T-helper 17 cell (primary cell): Measurements from ENCODE around the gene SCEL. TPM values are rescaled to one million over a fixed set of nuclear protein-coding genes. Genes with fewer than 3 reads are reported as not detected.

Experiments
- ATAC-seq: fragments of 150-1000 bp; cut with Tn5 transposase; 2 replicates; pipeline ENCODE4 v1.10.0; 2021; ENCODE audit warnings: mild to moderate bottlenecking, moderate library complexity
- DNase-seq, 3 donors: peaks; one replicate each; pipeline versions ENCODE4 v3.0.0 to v3.0.0-alpha.2; 2020 to 2021
- H3K9me3 ChIP-seq: one replicate; pipeline ENCODE4 v1.7.0; 2013; ENCODE audit warnings: low read length, mild to moderate bottlenecking; ENCODE audit not compliant: control insufficient read depth, poor library complexity, severe bottlenecking
- H3K27ac Mint-ChIP-seq: one replicate; pipeline ENCODE4 v1.8.0; 2022; ENCODE audit warnings: mild to moderate bottlenecking, moderate library complexity, mixed read lengths
- H3K27me3 Mint-ChIP-seq: one replicate; pipeline ENCODE4 v1.8.0; 2022; ENCODE audit warnings: mixed read lengths
- H3K36me3 Mint-ChIP-seq: one replicate; pipeline ENCODE4 v1.8.0; 2022; ENCODE audit warnings: low read depth, mixed read lengths
- H3K4me1 Mint-ChIP-seq: one replicate; pipeline ENCODE4 v1.8.0; 2022; ENCODE audit warnings: mild to moderate bottlenecking, mixed read lengths
- H3K4me3 Mint-ChIP-seq: one replicate; pipeline ENCODE4 v1.8.0; 2022; ENCODE audit warnings: mild to moderate bottlenecking, moderate library complexity, mixed read lengths
- total RNA-seq, 4 donors: library from RNA in 2 of 4; stranded (reverse) in 2 of 4; gene quantifications; one replicate each; pipeline ENCODE4 v1.2.3 and lab custom pipeline; 2022 to 2026

The SCEL gene
- total RNA-seq, 2 donors from 2014 or later, result not detected

GRCh38 chr13:77548095-77548494 is 12.6 kb downstream of the SCEL start:
- H3K9me3 ChIP-seq, result no peaks in the 10 kb centered on the region
- no peak overlapping the region for H3K4me3 Mint-ChIP-seq
- H3K27ac Mint-ChIP-seq, result no peak overlapping the region
- ATAC-seq (no peak), DNase-seq (no peak)
- H3K27me3 Mint-ChIP-seq, result peaks cover 44% of the 10 kb centered on the region
- H3K4me1 Mint-ChIP-seq, result peaks cover 2% of the 10 kb centered on the region
- peaks cover 2% of the 10 kb centered on the region for H3K36me3 Mint-ChIP-seq

- no peaks in the 10 kb centered on the region for H3K9me3 ChIP-seq
- Mint-ChIP-seq H3K36me3 (peaks cover 2% of the 10 kb centered on the region), H3K4me3 (no peak overlapping the region), H3K27ac (no peak overlapping the region), H3K4me1 (peaks cover 2% of the 10 kb centered on the region), H3K27me3 (peaks cover 44% of the 10 kb centered on the region)
- DNase-seq (no peak), ATAC-seq (no peak)
These were observed 13.1 kb downstream of the SCEL start for GRCh38 chr13:77548594-77548993.

- no peak overlapping the region for H3K4me3 Mint-ChIP-seq
- ATAC-seq, result no peak
These were observed 18.6 kb downstream of the SCEL start for GRCh38 chr13:77554069-77554468.

GRCh38 chr13:77555246-77555645 is 19.7 kb downstream of the SCEL start:
- H3K9me3 ChIP-seq, result no peaks in the 10 kb centered on the region
- DNase-seq, result no peak
- Mint-ChIP-seq H3K27me3 (peaks cover 25% of the 10 kb centered on the region), H3K4me1 (peaks cover 8% of the 10 kb centered on the region), H3K27ac (no peak overlapping the region), H3K36me3 (peaks cover 2% of the 10 kb centered on the region), H3K4me3 (no peak overlapping the region)
- ATAC-seq, result no peak

More at GRCh38 chr13:77554069-77554468, 18.6 kb downstream of the SCEL start:
- no peak for DNase-seq
- H3K9me3 ChIP-seq, result no peaks in the 10 kb centered on the region
- Mint-ChIP-seq H3K36me3 (peaks cover 2% of the 10 kb centered on the region), H3K27me3 (peaks cover 31% of the 10 kb centered on the region), H3K27ac (no peak overlapping the region), H3K4me1 (peaks cover 4% of the 10 kb centered on the region)

GRCh38 chr13:77558016-77558415 is 22.5 kb downstream of the SCEL start:
- no peaks in the 10 kb centered on the region for H3K9me3 ChIP-seq
- no peak for ATAC-seq
- peaks cover 36% of the 10 kb centered on the region for H3K27me3 Mint-ChIP-seq
- DNase-seq, result no peak
- H3K4me3 Mint-ChIP-seq, result peak overlapping the region; percentile 25
- H3K4me1 Mint-ChIP-seq, result peaks cover 8% of the 10 kb centered on the region
- peaks cover 5% of the 10 kb centered on the region for H3K36me3 Mint-ChIP-seq
- no peak overlapping the region for H3K27ac Mint-ChIP-seq

- Mint-ChIP-seq H3K27me3 (peaks cover 39% of the 10 kb centered on the region), H3K27ac (no peak overlapping the region), H3K4me3 (no peak overlapping the region), H3K36me3 (peaks cover 3% of the 10 kb centered on the region), H3K4me1 (peaks cover 7% of the 10 kb centered on the region)
- no peak for ATAC-seq
- DNase-seq, result no peak
- H3K9me3 ChIP-seq, result no peaks in the 10 kb centered on the region
These were observed 27.6 kb downstream of the SCEL start for GRCh38 chr13:77563111-77563510.

DNA sequence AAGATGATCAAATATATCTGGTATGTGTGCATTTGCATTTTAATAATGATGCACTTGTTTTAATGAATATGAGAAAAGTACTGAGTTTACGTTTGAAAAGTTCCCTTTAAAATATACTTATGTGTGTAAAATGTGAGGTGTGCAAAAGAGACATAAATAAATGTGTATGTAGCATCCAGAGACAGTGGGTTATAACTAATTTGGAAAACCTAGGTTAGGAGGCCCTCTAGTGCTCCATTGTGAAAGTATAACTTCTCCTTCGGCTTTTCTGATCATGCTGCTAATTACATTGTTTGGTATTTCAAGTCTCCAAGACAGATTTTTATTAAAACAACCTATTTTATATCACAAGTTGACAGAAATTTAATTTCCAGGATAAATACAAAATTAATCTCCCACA is 30.1 kb downstream of the SCEL start:
- no peak overlapping the region for H3K27ac Mint-ChIP-seq
- no peak for ATAC-seq

GRCh38 chr13:77571956-77572355 is 36.5 kb downstream of the SCEL start:
- H3K27ac Mint-ChIP-seq, result no peak overlapping the region
- no peak overlapping the region for H3K4me3 Mint-ChIP-seq
- no peaks in the 10 kb centered on the region for H3K36me3 Mint-ChIP-seq
- no peaks in the 10 kb centered on the region for H3K9me3 ChIP-seq
- ATAC-seq, result no peak
- DNase-seq, result no peak
- peaks cover 41% of the 10 kb centered on the region for H3K27me3 Mint-ChIP-seq
- H3K4me1 Mint-ChIP-seq, result no peaks in the 10 kb centered on the region

More for the DNA sequence above, 30.1 kb downstream of the SCEL start:
- H3K9me3 ChIP-seq, result no peaks in the 10 kb centered on the region
- Mint-ChIP-seq H3K4me1 (no peaks in the 10 kb centered on the region), H3K4me3 (no peak overlapping the region), H3K27me3 (peaks cover 46% of the 10 kb centered on the region), H3K36me3 (peaks cover 3% of the 10 kb centered on the region)
- DNase-seq, result no peak

DNA sequence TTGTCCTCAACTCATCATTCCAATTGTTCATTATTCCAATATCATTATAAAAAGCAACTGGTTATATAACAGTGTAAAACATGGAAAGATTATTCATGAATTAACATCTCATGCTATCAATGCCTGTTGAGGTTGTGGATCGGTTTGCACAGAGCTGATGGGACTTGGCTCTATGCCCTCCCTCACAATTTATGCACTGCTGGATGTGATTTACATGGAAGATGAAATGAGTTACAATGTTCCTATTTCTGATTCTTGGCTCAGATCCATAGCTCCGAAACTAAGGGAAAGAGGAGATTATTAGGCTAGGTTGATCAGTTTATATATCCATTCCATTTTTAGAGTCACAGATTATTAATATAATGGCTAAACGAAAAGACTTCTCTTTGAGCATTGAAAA is 38.6 kb downstream of the SCEL start:
- DNase-seq (no peak), ATAC-seq (no peak)
- no peaks in the 10 kb centered on the region for H3K9me3 ChIP-seq
- Mint-ChIP-seq H3K4me1 (no peaks in the 10 kb centered on the region), H3K36me3 (no peaks in the 10 kb centered on the region), H3K27me3 (peaks cover 54% of the 10 kb centered on the region), H3K4me3 (no peak overlapping the region), H3K27ac (no peak overlapping the region)

DNA sequence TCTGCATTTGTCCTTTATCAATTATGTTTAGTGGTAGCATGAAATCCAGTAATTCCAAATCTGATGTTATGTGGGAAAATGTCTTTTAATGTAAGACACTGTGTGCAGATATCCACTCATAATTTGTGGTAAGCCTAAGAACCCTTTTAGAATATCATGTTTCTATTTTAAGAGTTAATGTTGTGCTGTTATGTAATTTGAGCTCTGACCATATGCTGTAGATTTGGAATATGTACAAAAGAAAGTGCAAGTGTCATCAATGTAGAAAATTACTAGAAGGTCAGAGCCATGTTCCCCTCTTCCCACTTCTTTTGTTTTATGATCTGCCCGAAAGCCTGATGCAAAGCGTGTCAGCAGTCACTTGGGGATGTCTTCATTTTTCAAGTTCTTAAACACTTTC is 44.5 kb downstream of the SCEL start:
- no peak overlapping the region for H3K4me3 Mint-ChIP-seq
- no peaks in the 10 kb centered on the region for H3K9me3 ChIP-seq
- peaks cover 36% of the 10 kb centered on the region for H3K27me3 Mint-ChIP-seq
- ATAC-seq (no peak), DNase-seq (no peak)
- H3K36me3 Mint-ChIP-seq, result no peaks in the 10 kb centered on the region
- H3K4me1 Mint-ChIP-seq, result no peaks in the 10 kb centered on the region
- no peak overlapping the region for H3K27ac Mint-ChIP-seq

DNA sequence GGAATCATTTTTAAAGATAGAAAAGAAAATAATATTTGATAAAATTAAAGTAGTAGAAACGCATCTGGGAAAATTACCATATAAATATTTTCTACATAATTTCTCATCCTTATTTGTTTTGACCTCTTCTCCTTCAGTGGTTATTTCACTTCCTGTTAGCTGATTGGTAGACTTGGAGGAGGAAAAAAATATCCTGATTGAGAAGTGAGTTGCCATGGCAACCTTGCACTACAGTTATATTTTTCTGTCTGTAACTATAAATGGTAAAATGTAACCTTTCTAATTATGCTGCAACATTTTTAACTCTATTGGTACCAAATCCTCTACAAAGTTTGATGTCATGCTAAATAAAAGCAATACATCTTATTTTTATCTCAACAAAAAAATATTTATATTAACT is 45.2 kb downstream of the SCEL start:
- Mint-ChIP-seq H3K4me3 (no peak overlapping the region), H3K27me3 (peaks cover 32% of the 10 kb centered on the region), H3K36me3 (no peaks in the 10 kb centered on the region), H3K27ac (no peak overlapping the region), H3K4me1 (no peaks in the 10 kb centered on the region)
- DNase-seq (no peak), ATAC-seq (no peak)
- no peaks in the 10 kb centered on the region for H3K9me3 ChIP-seq

GRCh38 chr13:77583581-77583980 is 48.1 kb downstream of the SCEL start:
- ATAC-seq (no peak), DNase-seq (no peak)
- no peaks in the 10 kb centered on the region for H3K9me3 ChIP-seq
- peaks cover 6% of the 10 kb centered on the region for H3K27me3 Mint-ChIP-seq
- no peak overlapping the region for H3K4me3 Mint-ChIP-seq
- no peaks in the 10 kb centered on the region for H3K4me1 Mint-ChIP-seq
- H3K36me3 Mint-ChIP-seq, result no peaks in the 10 kb centered on the region
- no peak overlapping the region for H3K27ac Mint-ChIP-seq

- DNase-seq (no peak), ATAC-seq (no peak)
- H3K9me3 ChIP-seq, result no peaks in the 10 kb centered on the region
- no peak overlapping the region for H3K27ac Mint-ChIP-seq
- no peaks in the 10 kb centered on the region for H3K36me3 Mint-ChIP-seq
- H3K4me1 Mint-ChIP-seq, result no peaks in the 10 kb centered on the region
- H3K27me3 Mint-ChIP-seq, result peaks cover 6% of the 10 kb centered on the region
- H3K4me3 Mint-ChIP-seq, result no peak overlapping the region
These were observed 48.6 kb downstream of the SCEL start for GRCh38 chr13:77584106-77584505.

DNA sequence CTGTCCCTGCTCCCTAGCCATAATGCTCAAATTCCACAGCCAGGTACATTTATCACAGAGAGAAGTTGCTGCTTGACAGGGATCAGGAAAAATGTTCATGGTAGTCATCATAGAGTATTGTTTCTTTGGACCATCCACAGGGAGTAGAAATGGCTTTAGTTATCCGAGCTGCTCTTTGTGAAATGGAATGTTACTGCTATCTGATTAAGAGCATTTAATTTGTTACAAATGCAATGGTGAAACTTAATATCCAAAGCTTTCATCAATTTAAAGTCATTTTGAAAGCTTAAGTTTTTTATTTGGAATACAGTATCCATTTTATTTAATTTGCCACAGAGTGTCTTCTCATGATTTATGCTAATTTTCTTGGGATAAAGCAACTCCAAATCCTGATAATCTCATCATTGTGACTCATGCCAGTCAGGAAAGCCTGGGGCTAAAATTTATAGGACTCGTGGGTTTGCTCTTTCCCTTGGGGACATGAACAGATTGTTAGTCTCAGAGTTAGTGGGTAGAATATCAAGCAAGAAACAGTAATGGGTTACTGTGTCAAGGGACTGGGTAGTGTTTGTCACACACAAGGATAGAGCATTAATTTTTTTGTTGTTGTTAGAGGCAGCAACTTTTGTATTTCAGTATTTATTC is 59.8 kb downstream of the SCEL start:
- no peak overlapping the region for H3K4me3 Mint-ChIP-seq
- peaks cover 8% of the 10 kb centered on the region for H3K4me1 Mint-ChIP-seq
- ATAC-seq (no peak), DNase-seq (no peak)
- no peak overlapping the region for H3K27ac Mint-ChIP-seq
- H3K27me3 Mint-ChIP-seq, result peaks cover 63% of the 10 kb centered on the region
- H3K36me3 Mint-ChIP-seq, result no peaks in the 10 kb centered on the region
- no peaks in the 10 kb centered on the region for H3K9me3 ChIP-seq
